Activated CD4-positive, alpha-beta T cell treated with anti-CD3 and anti-CD28 coated beads, Interleukin-2, amount 50 U/mL, for 48 hours (primary cell): ENCODE data around the gene PLPP3.

Source experiments
- DNase-seq, 2 experiments: peaks; one replicate each; pipeline ENCODE4 v3.0.0-alpha.2; 2020

PLPP3 gene

GRCh38 chr1:56545711-56546110, 33.7 kb downstream of the PLPP3 start:
- DNase-seq = no peak

- no peak for DNase-seq
Measured at GRCh38 chr1:56543783-56544612, 35.4 kb downstream of the PLPP3 start.

- no peak for DNase-seq
Measured at GRCh38 chr1:56542651-56543050, 36.7 kb downstream of the PLPP3 start.

GRCh38 chr1:56541408-56541807, 38.0 kb downstream of the PLPP3 start:
- no peak for DNase-seq

GRCh38 chr1:56540467-56540866, 38.9 kb downstream of the PLPP3 start:
- DNase-seq = no peak

- no peak for DNase-seq
Measured at GRCh38 chr1:56539520-56539931, 39.8 kb downstream of the PLPP3 start.

GRCh38 chr1:56538532-56538931, 40.8 kb downstream of the PLPP3 start:
- DNase-seq = no peak

GRCh38 chr1:56537660-56538059, 41.7 kb downstream of the PLPP3 start:
- no peak for DNase-seq

- DNase-seq = no peak
Measured at GRCh38 chr1:56535939-56536338, 43.4 kb downstream of the PLPP3 start.

GRCh38 chr1:56535362-56535761, 44.0 kb downstream of the PLPP3 start:
- no peak for DNase-seq

GRCh38 chr1:56534130-56534651, 45.2 kb downstream of the PLPP3 start:
- no peak for DNase-seq

- DNase-seq = no peak
Measured at GRCh38 chr1:56533621-56534020, 45.7 kb downstream of the PLPP3 start.

- DNase-seq = no peak
Measured at GRCh38 chr1:56533197-56533596, 46.2 kb downstream of the PLPP3 start.

- DNase-seq = no peak
Measured at GRCh38 chr1:56532350-56532683, 47.0 kb downstream of the PLPP3 start.

- DNase-seq = no peak
Measured at GRCh38 chr1:56531624-56532349, 47.6 kb downstream of the PLPP3 start.

- no peak for DNase-seq
Measured at GRCh38 chr1:56529801-56530200, 49.6 kb downstream of the PLPP3 start.

- DNase-seq = no peak
Measured at GRCh38 chr1:56527548-56528302, 51.6 kb downstream of the PLPP3 start.

GRCh38 chr1:56526571-56527174, 52.7 kb downstream of the PLPP3 start:
- no peak for DNase-seq

- no peak for DNase-seq
Measured at GRCh38 chr1:56525489-56526041, 53.8 kb downstream of the PLPP3 start.

- no peak for DNase-seq
Measured at GRCh38 chr1:56524263-56524662, 55.1 kb downstream of the PLPP3 start.

- no peak for DNase-seq
Measured at GRCh38 chr1:56522680-56523079, 56.7 kb downstream of the PLPP3 start.

- no peak for DNase-seq
Measured at GRCh38 chr1:56520016-56520601, 59.3 kb downstream of the PLPP3 start.
